ENCODE results near the gene DNAH2.

The DNAH2 gene

DNA sequence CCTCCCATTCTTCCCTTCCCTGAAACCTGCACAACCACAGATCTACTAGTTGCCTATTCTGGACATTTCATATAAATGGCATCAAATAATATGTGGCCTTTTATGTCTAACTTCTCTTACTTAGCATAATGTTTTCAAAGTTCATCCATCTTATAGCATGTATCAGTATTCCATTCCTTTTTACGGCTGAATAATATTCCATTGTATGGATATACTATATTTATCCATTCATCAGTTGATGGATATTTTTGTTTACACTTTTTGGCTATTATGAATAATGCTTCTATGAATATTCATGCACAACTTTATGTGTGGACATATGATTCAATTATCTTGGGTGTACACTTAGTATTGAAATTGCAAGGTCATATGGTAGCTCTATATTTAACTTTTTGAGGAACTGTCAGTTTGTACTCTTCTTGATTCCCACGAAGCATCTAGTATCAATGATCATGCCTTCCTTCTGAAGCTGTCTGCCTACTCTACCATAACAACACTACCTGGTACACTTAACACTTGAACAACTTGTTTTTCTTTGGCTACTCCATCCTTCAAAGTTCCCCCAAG, 158.3 kb downstream of the DNAH2 start:
- no peak overlapping the region for H2AFZ ChIP-seq (ENCODE audit: low read length)
- peaks cover 64% of the 10 kb centered on the region for H3K36me3 ChIP-seq (ENCODE audit: insufficient read depth, low read length)
- no peak for TF ChIP-seq EZH2 (IDR thresholded peaks at IDR 0.05; ENCODE audit: borderline replicate concordance, low read length)
- TF ChIP-seq, protein P1, sequence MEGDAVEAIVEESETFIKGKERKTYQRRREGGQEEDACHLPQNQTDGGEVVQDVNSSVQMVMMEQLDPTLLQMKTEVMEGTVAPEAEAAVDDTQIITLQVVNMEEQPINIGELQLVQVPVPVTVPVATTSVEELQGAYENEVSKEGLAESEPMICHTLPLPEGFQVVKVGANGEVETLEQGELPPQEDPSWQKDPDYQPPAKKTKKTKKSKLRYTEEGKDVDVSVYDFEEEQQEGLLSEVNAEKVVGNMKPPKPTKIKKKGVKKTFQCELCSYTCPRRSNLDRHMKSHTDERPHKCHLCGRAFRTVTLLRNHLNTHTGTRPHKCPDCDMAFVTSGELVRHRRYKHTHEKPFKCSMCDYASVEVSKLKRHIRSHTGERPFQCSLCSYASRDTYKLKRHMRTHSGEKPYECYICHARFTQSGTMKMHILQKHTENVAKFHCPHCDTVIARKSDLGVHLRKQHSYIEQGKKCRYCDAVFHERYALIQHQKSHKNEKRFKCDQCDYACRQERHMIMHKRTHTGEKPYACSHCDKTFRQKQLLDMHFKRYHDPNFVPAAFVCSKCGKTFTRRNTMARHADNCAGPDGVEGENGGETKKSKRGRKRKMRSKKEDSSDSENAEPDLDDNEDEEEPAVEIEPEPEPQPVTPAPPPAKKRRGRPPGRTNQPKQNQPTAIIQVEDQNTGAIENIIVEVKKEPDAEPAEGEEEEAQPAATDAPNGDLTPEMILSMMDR (IDR thresholded peaks at IDR 0.05; ENCODE audit: low read length), result no peak
- H3K4me1 ChIP-seq (ENCODE audit: insufficient read depth, low read length, severe bottlenecking), result peaks cover 13% of the 10 kb centered on the region
- H3K27me3 ChIP-seq (ENCODE audit: insufficient read depth, low read length), result no peaks in the 10 kb centered on the region
- H3K4me3 ChIP-seq (ENCODE audit: low read depth, low read length, poor library complexity, severe bottlenecking), result no peak overlapping the region
- no peaks in the 10 kb centered on the region for H3K79me2 ChIP-seq (ENCODE audit: insufficient read depth, low read length)
- H3F3A ChIP-seq (ENCODE audit: insufficient read depth, low read length), result peaks cover 9% of the 10 kb centered on the region; the same call in 1 of the 2 replicates
- no peaks in the 10 kb centered on the region for H3K9me2 ChIP-seq (ENCODE audit: low read depth, low read length)
- H3K27ac ChIP-seq (ENCODE audit: low read depth, low read length, poor library complexity, severe bottlenecking), result no peak overlapping the region
- no peaks in the 10 kb centered on the region for H3K9me3 ChIP-seq (ENCODE audit: low read length)
- no peaks in the 10 kb centered on the region for H4K20me1 ChIP-seq (ENCODE audit: insufficient read depth, low read length)
- no peak overlapping the region for H3K4me2 ChIP-seq (ENCODE audit: low read length)
- H3K9ac ChIP-seq (ENCODE audit: low read length), result no peak overlapping the region

DNA sequence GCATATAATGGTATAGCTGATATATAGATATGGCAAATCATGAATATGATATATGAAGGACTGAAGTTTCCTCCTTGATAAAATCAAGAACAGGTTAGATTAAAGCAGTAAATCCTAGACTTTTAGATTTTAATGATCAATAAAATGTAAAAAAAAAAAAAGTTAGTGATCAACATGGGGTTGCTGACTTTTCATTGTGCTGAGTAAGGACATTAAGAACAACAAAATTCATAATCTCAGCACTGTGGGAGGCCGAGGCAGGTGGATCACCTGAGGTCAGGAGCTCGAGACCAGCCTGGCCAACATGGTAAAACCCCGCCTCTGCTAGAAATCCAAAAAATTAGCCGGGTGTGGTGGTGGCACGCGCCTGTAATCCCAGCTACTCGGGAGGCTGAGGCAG, 160.7 kb downstream of the DNAH2 start:
- Histone ChIP-seq H3K36me3 (ENCODE audit: insufficient read depth, low read length) (peaks cover 57% of the 10 kb centered on the region), H3K79me2 (ENCODE audit: insufficient read depth, low read length) (no peaks in the 10 kb centered on the region)

DNA sequence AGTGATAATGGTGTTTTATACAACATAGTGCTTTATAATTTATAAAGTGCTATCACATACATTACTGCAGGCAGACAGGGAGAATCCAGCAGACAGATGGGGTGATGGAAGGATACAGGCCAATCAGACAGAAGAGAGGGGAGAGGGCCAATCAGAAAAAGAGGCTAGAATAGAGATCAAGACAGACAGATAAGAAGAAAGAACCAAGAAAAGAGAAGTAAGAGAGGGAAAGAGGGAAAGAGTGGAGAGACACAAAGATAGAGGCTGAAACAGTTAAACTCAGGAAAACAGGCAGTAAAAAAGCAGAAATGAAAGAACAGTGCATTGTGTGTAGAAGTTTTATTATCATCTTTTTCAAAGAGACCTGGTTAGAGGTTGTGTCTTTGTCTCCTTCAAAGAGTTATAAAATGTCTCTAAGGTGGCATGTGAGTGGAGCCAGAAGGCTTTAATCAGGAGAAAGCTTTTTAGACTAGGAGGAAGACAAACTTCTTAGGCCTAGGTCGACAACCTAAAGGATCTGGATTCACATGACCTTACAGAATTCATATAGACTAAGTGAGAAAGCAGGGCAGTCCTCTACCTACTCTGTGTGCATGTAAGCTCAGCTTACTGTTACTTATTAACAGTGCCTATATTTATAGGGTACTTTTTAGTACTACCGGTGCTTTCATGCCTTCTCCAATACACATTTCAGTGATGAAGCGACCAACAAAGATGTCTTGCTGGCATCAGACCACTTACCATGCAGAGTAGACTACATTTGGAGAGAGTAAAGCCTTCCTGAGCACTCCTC, 162.7 kb downstream of the DNAH2 start:
- H3K9me3 ChIP-seq (ENCODE audit: low read length), result no peaks in the 10 kb centered on the region
- H3K27me3 ChIP-seq (ENCODE audit: insufficient read depth, low read length), result no peaks in the 10 kb centered on the region
- peak overlapping the region; percentile 81 for H3K9ac ChIP-seq (ENCODE audit: low read length)
- H3K9me2 ChIP-seq (ENCODE audit: low read depth, low read length), result no peaks in the 10 kb centered on the region
- H3K27ac ChIP-seq (ENCODE audit: low read depth, low read length, poor library complexity, severe bottlenecking), result peak overlapping the region; percentile 97
- H3K4me3 ChIP-seq (ENCODE audit: low read depth, low read length, poor library complexity, severe bottlenecking), result peak overlapping the region; percentile 60
- peaks cover 41% of the 10 kb centered on the region for H3K36me3 ChIP-seq (ENCODE audit: insufficient read depth, low read length)
- no peak for TF ChIP-seq EZH2 (IDR thresholded peaks at IDR 0.05; ENCODE audit: borderline replicate concordance, low read length)
- TF ChIP-seq, protein P1 (IDR thresholded peaks at IDR 0.05; ENCODE audit: low read length), result no peak
- H3K4me1 ChIP-seq (ENCODE audit: insufficient read depth, low read length, severe bottlenecking), result peaks cover 46% of the 10 kb centered on the region
- peaks cover 12% of the 10 kb centered on the region; the same call in 1 of the 2 replicates for H3F3A ChIP-seq (ENCODE audit: insufficient read depth, low read length)
- peak overlapping the region; percentile 85 for H3K4me2 ChIP-seq (ENCODE audit: low read length)
- H2AFZ ChIP-seq (ENCODE audit: low read length), result no peak overlapping the region
- no peaks in the 10 kb centered on the region for H3K79me2 ChIP-seq (ENCODE audit: insufficient read depth, low read length)
- H4K20me1 ChIP-seq (ENCODE audit: insufficient read depth, low read length), result no peaks in the 10 kb centered on the region

More for the DNA sequence above, 160.7 kb downstream of the DNAH2 start:
- peaks cover 36% of the 10 kb centered on the region for H3K4me1 ChIP-seq (ENCODE audit: insufficient read depth, low read length, severe bottlenecking)
- H3K27me3 ChIP-seq (ENCODE audit: insufficient read depth, low read length), result no peaks in the 10 kb centered on the region
- H3F3A ChIP-seq (ENCODE audit: insufficient read depth, low read length), result peaks cover 12% of the 10 kb centered on the region; the same call in 1 of the 2 replicates
- H3K4me3 ChIP-seq (ENCODE audit: low read depth, low read length, poor library complexity, severe bottlenecking), result no peak overlapping the region
- TF ChIP-seq, protein P1 (IDR thresholded peaks at IDR 0.05; ENCODE audit: low read length), result no peak
- no peak for TF ChIP-seq EZH2 (IDR thresholded peaks at IDR 0.05; ENCODE audit: borderline replicate concordance, low read length)
- H3K4me2 ChIP-seq (ENCODE audit: low read length), result no peak overlapping the region
- H2AFZ ChIP-seq (ENCODE audit: low read length), result no peak overlapping the region
- H4K20me1 ChIP-seq (ENCODE audit: insufficient read depth, low read length), result no peaks in the 10 kb centered on the region
- H3K9me3 ChIP-seq (ENCODE audit: low read length), result no peaks in the 10 kb centered on the region
- H3K9me2 ChIP-seq (ENCODE audit: low read depth, low read length), result no peaks in the 10 kb centered on the region
- H3K27ac ChIP-seq (ENCODE audit: low read depth, low read length, poor library complexity, severe bottlenecking), result no peak overlapping the region
- H3K9ac ChIP-seq (ENCODE audit: low read length), result no peak overlapping the region
